Daoy (cell line): Measurements from ENCODE around the gene GORAB. TPM values are rescaled to one million over a fixed set of nuclear protein-coding genes. Genes with fewer than 3 reads are reported as not detected.

ENCODE experiments used
- DNase-seq: peaks from one replicate; pipeline ENCODE4 v3.0.0-alpha.2; 2015; ENCODE audit warnings: low read depth
- total RNA-seq: library from RNA; depleted of rRNA; stranded (reverse); fragments of >200 nt; shearing (Covaris generic); gene quantifications from 2 replicates; pipeline ENCODE4 v1.2.3, GENCODE V29; 2014; rRNA removed

GORAB gene
- total RNA-seq, 1 experiment from 2014 or later = 14.2 TPM

DNA sequence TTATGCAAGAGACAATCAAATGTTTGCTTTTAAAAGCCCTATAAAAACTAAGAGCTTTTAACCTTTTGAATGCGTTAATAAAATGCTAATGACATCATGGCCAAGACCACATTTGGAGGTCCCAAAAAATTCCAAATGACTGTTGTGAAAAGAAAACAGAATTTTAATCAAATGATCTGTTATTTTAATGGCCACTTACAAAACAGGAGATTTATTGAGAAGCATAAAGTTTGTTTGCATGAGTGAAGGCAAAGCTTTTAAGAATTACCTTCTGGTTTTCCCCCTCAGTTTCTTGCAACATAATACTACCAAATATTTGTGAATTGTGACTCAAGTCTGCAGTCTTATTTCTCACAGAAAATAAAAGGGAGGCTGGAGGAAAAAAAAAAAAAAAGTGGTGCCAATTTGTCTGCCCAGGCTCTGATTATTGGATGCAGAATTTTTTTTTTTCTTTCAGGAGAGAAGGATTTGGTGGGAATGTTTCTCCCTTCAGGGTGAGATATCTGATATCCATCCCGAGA is 60.7 kb downstream of the GORAB start:
- no peak for DNase-seq

DNA sequence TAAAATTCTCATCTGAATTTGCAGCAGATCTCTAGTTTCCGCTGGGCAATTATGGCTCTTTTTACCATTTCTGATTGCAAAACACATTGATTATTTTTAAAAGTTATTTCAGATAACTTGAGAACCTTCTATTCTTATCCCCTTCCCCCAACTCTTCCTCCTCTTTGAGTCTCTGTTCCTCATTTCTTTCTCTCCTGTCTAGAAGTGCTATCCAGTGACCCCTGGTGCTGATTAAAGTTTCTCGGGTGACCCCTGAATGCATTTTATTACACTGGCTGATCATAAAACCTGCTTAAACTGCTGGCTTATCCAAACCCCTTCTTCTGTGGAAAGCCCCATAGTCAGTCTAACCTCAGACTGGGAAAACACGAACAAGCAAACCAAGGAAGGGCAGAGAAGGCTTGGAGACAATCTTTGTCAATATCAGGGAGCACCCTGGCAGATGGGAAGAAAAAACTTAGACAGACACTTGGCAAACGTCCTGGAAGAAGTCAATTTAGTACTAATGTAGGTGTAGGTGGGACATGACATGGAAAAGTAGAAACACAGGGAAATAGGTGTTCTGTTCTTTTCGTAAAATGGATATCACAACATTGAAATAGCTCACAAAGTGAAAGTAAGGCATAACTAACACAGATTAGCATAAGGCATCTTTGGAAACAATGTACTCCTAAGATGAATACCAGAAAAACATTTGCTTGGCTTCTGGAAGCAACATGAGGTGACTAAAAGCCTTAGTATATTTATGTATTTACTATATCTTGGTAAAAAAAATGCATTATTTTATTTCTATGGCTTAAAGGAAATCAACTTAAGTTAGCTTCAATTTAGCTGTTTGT is 61.4 kb downstream of the GORAB start:
- no peak for DNase-seq

DNA sequence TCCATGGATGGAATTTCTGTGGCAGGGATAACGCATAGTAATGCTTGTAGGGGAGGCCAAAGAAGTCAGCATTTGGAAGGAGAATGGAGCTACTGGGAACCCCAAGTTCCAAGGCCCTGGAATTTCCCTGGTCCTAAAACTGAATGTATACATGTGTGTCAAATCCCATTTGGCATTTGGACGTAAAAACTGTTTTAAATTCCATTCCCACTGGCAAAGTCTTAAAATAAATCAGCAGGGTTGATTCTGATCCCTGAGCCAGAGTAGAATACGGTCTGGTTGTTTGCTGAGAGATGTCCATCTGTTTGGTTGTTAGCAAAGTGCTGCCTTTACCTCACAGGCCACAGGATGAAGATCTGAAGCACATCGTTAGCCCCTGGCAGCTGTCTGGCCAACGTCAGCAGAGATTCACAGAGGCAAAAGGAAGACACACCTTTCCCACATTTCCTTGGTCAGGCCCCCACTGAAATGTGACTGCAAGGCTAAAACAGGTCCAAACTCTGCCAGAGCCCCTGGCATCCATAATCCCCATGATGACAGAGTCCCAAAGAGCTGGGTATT is 62.2 kb downstream of the GORAB start:
- DNase-seq = no peak

DNA sequence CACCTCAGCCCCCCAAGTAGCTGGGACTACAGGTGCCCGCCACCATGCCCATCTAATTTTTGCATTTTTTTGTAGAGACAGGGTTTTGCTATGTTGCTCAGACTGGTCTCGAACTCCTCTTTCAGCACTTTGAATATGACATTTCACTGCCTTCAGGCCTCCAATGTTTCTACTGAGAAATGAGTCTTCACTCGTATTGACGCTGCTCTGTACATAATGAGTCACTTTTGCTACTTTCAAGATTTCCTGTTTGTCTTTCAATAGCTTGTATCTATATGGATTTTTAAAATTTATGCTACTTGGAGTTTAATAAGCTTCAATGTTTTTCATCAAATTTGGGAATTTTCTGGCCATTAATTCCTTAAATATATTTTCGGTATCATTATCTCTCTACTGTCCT is 64.7 kb downstream of the GORAB start:
- DNase-seq = no peak

DNA sequence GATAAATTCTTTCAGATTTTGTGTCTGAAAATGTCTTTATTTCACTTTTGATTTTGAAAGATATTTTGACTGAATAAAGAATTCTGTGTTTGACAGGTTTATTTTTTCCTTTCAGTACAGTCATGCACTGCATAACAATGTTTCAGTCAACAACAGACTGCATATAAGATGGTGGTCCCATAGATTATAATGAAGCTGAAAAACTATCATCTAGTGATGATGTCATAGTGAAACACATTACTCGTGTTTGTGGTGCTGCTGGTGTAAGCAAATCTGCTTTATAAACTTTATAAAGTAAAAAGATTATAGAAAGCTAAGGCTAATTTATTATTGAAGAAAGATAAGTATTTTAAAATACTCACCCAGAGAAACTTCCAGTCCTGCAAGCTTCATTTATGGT is 66.7 kb downstream of the GORAB start:
- no peak for DNase-seq

DNA sequence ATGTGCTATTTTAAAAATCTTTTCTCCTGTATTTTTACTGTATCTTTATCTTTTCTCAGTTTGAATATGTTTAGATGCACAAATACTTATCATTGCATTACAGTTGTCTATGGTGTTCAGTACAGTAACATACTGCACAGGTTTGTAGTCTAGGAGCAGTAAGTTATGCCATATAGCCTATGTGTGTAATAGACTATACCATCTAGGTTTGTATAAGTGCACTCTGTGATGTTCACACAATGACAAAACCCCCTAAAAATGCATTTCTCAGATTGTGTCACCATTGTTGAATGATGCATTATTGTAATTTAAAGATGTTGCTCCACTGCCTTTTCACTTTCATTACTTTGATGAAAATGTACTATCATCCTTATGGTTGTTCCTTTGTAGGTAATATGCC is 67.1 kb downstream of the GORAB start:
- no peak for DNase-seq

DNA sequence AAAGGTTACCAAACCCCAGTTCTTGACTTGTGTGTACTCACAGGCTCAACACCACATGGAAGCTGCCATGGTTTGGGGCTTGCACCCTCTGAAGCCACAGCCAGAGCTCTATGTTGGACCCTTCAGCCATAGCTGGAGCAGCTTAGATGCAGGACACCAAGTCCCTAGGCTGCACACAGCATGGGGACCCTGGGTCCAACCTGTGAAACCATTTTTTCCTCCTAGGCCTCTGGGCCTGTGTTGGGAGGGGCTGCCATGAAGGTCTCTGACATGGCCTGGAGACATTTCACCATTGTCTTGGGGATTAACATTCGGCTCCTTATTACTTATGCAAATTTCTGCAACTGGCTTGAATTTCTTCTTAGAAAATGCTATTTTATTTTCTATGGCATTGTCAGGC is 69.9 kb downstream of the GORAB start:
- DNase-seq = no peak

Other genes starting within 250 kb of the GORAB start
- gene PRRX1, start 132.0 kb downstream of the GORAB start, total RNA-seq = 2.7 and 4.1 TPM in 2 replicates